Psoas muscle (tissue), 8 donors: Measurements from ENCODE around the gene TRPM3. TPM values are rescaled to one million over a fixed set of nuclear protein-coding genes. Genes with fewer than 3 reads are reported as not detected.

ENCODE experiments used
- ATAC-seq, 4 donors: fragments of 200-7000 bp; cut with Tn5 transposase; one replicate each; pipeline ENCODE4 v1.9.1; 2020; ENCODE audit warnings: moderate library complexity in 3 of 4, mild to moderate bottlenecking in 2 of 4
- DNase-seq, 2 donors: peaks; one replicate each; pipeline ENCODE4 v3.0.0-alpha.2; 2020
- H3K27ac ChIP-seq: fragments of 200-600 bp; one replicate; pipeline ENCODE4 v1.8.0; 2022
- H3K27me3 ChIP-seq, 3 donors: fragments of 200-600 bp in 1 of 3; one replicate each; pipeline versions ENCODE4 v1.6.1 to v1.8.0; 2013 to 2022; ENCODE audit warnings: low read length in 2 of 3, mild to moderate bottlenecking in 2 of 3, moderate library complexity in 1 of 3; ENCODE audit not compliant: insufficient read depth in 3 of 3
- H3K36me3 ChIP-seq, 2 donors: fragments of 200-600 bp in 1 of 2; one replicate each; pipeline versions ENCODE4 v1.6.1 to v1.8.0; 2013 to 2022; ENCODE audit warnings: low read depth in 1 of 2, mild to moderate bottlenecking in 1 of 2, moderate library complexity in 1 of 2; ENCODE audit not compliant: insufficient read depth in 1 of 2
- H3K4me1 ChIP-seq: fragments of 200-600 bp; one replicate; pipeline ENCODE4 v1.8.0; 2022
- H3K4me3 ChIP-seq: fragments of 200-600 bp; one replicate; pipeline ENCODE4 v1.8.0; 2022; ENCODE audit warnings: mild to moderate bottlenecking
- H3K9me3 ChIP-seq: fragments of 200-600 bp; one replicate; pipeline ENCODE4 v1.8.0; 2022
- CTCF ChIP-seq: fragments of 200-600 bp; IDR thresholded peaks from one replicate; pipeline ENCODE4 v1.8.0; 2022; ENCODE audit warnings: antibody characterized with exemption
- WGBS, 3 donors: extraction: QIAGEN DNeasy Blood & Tissue Kit; methylation state at CpG; one replicate each; pipeline versions ENCODE4 v1.1.6 to v1.1.7; 2013; 5-methylcytosine and 5-hydroxymethylcytosine counted together
- intact Hi-C, 2 donors: fragments of 100-400 bp; cut with DNase I; formaldehyde crosslinking; loops; one replicate each; pipeline versions ENCODE4 v1.11.0 to v1.14.2; 2022
- polyA plus RNA-seq, 3 donors: library from polyadenylated mRNA; stranded (reverse); fragments of 200-250 nt; gene quantifications; one replicate each; pipeline ENCODE4 v1.2.3, GENCODE V29; 2013
- total RNA-seq, 4 donors: library from RNA; stranded (reverse); fragmentation: NEBNext Ultra II Directional in 2 of 4; extraction: Animal tissue kit (Norgen Biotek cat#: 25700) in 2 of 4; gene quantifications; one replicate each; pipeline versions ENCODE4 v1.2.1 to v1.2.4, GENCODE V29; 2021 to 2023
- donor health status: healthy with polysubstance abuse.
- donor health status: DM: no; HTN: no; CAD: no; lungs with moderate emphysema.
- donor health status: Bipolar disorder and iron deficiency.
- donor health status: healthy.
- donor health status: DM: yes; HTN: yes; CAD: no.
- donor health status: DM: no; HTN: no; CAD: no.
- donor health status: DM: no; HTN: no; CAD: no.
- donor health status: DM: yes; HTN: yes; CAD: no.

Gene TRPM3
- total and polyA plus RNA-seq, 7 donors, result 0.01 to 0.16 (median 0.06) TPM; not detected in 3

- TF ChIP-seq CTCF, result no peak
Measured at GRCh38 chr9:70519912-70520724, 601.3 kb downstream of the TRPM3 start.

GRCh38 chr9:70517926-70518610, 603.4 kb downstream of the TRPM3 start:
- TF ChIP-seq CTCF, result no peak
- H3K9me3 ChIP-seq, result no peaks in the 10 kb centered on the region
- no peak for ATAC-seq
- no peaks in the 10 kb centered on the region for H3K27me3 ChIP-seq
- no peak overlapping the region for H3K27ac ChIP-seq
- DNase-seq, result no peak
- H3K4me1 ChIP-seq, result no peaks in the 10 kb centered on the region
- no peaks in the 10 kb centered on the region for H3K36me3 ChIP-seq
- no peak overlapping the region for H3K4me3 ChIP-seq
- intact Hi-C loops, result loop anchor here in 1 of 2 donors (10.0 kb wide), 1 partner anchor 173 kb away; no protein-coding TSS in a partner anchor
- 73 to 87% (median 78%) methylated on average over 1 of the region's 1 CpG for WGBS, 3 donors

More at GRCh38 chr9:70519912-70520724, 601.3 kb downstream of the TRPM3 start:
- Histone ChIP-seq H3K4me3 (no peak overlapping the region), H3K27me3 (no peaks in the 10 kb centered on the region), H3K36me3 (no peaks in the 10 kb centered on the region), H3K4me1 (no peaks in the 10 kb centered on the region), H3K27ac (no peak overlapping the region), H3K9me3 (no peaks in the 10 kb centered on the region)
- WGBS, 3 donors, result 61 to 70% (median 65%) methylated on average over 11 of the region's 11 CpGs
- intact Hi-C loops, result loop anchor here in 1 of 2 donors (10.0 kb wide), 1 partner anchor 175 kb away; no protein-coding TSS in a partner anchor
- DNase-seq (no peak), ATAC-seq (no peak)

- no peaks in the 10 kb centered on the region for H3K9me3 ChIP-seq
- ATAC-seq, result no peak
- DNase-seq, result no peak
- no peak for TF ChIP-seq CTCF
- H3K4me3 ChIP-seq, result no peak overlapping the region
- no peaks in the 10 kb centered on the region for H3K36me3 ChIP-seq
- H3K27me3 ChIP-seq, result no peaks in the 10 kb centered on the region
- no peak overlapping the region for H3K27ac ChIP-seq
- intact Hi-C loops, result loop anchor here in 1 of 2 donors (5.0 to 10.0 kb wide), 2 partner anchors 73 to 169 kb away; no protein-coding TSS in a partner anchor
- H3K4me1 ChIP-seq, result peaks cover 5% of the 10 kb centered on the region
- WGBS, 3 donors, result 72 to 87% (median 75%) methylated on average over 2 of the region's 2 CpGs
Measured at GRCh38 chr9:70514273-70514672, 607.1 kb downstream of the TRPM3 start.

GRCh38 chr9:70511858-70512257, 609.6 kb downstream of the TRPM3 start:
- WGBS, 3 donors, result 62 to 90% (median 90%) methylated on average over 3 of the region's 3 CpGs
- no peak for DNase-seq
- Histone ChIP-seq H3K9me3 (no peaks in the 10 kb centered on the region), H3K4me1 (peaks cover 5% of the 10 kb centered on the region), H3K36me3 (no peaks in the 10 kb centered on the region), H3K27me3 (no peaks in the 10 kb centered on the region), H3K4me3 (no peak overlapping the region), H3K27ac (no peak overlapping the region)
- no peak for TF ChIP-seq CTCF
- intact Hi-C loops, result loop anchor here in 1 of 2 donors (5.0 to 10.0 kb wide), 2 partner anchors 75 to 167 kb away; no protein-coding TSS in a partner anchor
- ATAC-seq, result peak in 2 of 4 donors; percentile 28 to 44
